OCI-LY1 (cell line): Measurements from ENCODE around the gene HS3ST2.

Source experiments
- H2AFZ ChIP-seq: fragments of 200-600 bp; sonication (generic), shearing (Covaris generic); 2 replicates; pipeline ENCODE4 v1.6.0; 2014; ENCODE audit warnings: antibody characterized with exemption, mild to moderate bottlenecking, low read length
- H3F3A ChIP-seq: fragments of 200-600 bp; sonication (generic), shearing (Covaris generic); 2 replicates; pipeline ENCODE4 v1.6.0; 2014; ENCODE audit warnings: mild to moderate bottlenecking, antibody characterized with exemption, low read length, moderate library complexity; ENCODE audit not compliant: insufficient read depth
- H3K27ac ChIP-seq: fragments of 200-600 bp; sonication (generic); 2 replicates; pipeline ENCODE4 v1.5.1; 2014; ENCODE audit warnings: low read length, mixed run types, mild to moderate bottlenecking, low read depth; ENCODE audit not compliant: poor library complexity, severe bottlenecking
- H3K27me3 ChIP-seq: fragments of 200-600 bp; sonication (generic); 2 replicates; pipeline ENCODE4 v1.6.0; 2014; ENCODE audit warnings: antibody characterized with exemption, mild to moderate bottlenecking, low read length, moderate library complexity; ENCODE audit not compliant: insufficient read depth
- H3K36me3 ChIP-seq: fragments of 200-600 bp; sonication (generic); 2 replicates; pipeline ENCODE4 v1.6.1; 2014; ENCODE audit warnings: mild to moderate bottlenecking, antibody characterized with exemption, low read length, moderate library complexity, mixed read lengths; ENCODE audit not compliant: insufficient read depth
- H3K4me1 ChIP-seq: fragments of 200-600 bp; sonication (generic); 2 replicates; pipeline ENCODE4 v1.5.1; 2014; ENCODE audit warnings: mild to moderate bottlenecking, low read length, moderate library complexity; ENCODE audit not compliant: insufficient read depth, severe bottlenecking
- H3K4me2 ChIP-seq: fragments of 200-600 bp; sonication (generic), shearing (Covaris generic); 2 replicates; pipeline ENCODE4 v1.6.1; 2014; ENCODE audit warnings: low read length
- H3K4me3 ChIP-seq: fragments of 200-600 bp; sonication (generic); 2 replicates; pipeline ENCODE4 v1.5.1; 2014; ENCODE audit warnings: low read length, low read depth, mild to moderate bottlenecking, mixed read lengths; ENCODE audit not compliant: poor library complexity, severe bottlenecking
- H3K79me2 ChIP-seq: fragments of 200-600 bp; shearing (Covaris generic); 2 replicates; pipeline ENCODE4 v1.6.1; 2016; ENCODE audit warnings: mixed run types, low read length, mixed read lengths; ENCODE audit not compliant: insufficient read depth
- H3K9ac ChIP-seq: fragments of 200-600 bp; sonication (generic), shearing (Covaris generic); 2 replicates; pipeline ENCODE4 v1.6.1; 2014; ENCODE audit warnings: mild to moderate bottlenecking, low read length, mixed read lengths
- H3K9me2 ChIP-seq: fragments of 200-600 bp; sonication (generic), shearing (Covaris generic); 2 replicates; pipeline ENCODE4 v1.6.1; 2014; ENCODE audit warnings: low read depth, mild to moderate bottlenecking, low read length, mixed read lengths
- H3K9me3 ChIP-seq: fragments of 200-600 bp; shearing (Covaris generic); 2 replicates; pipeline ENCODE4 v1.6.1; 2014; ENCODE audit warnings: low read length, mixed read lengths
- H4K20me1 ChIP-seq: fragments of 200-600 bp; sonication (generic), shearing (Covaris generic); 2 replicates; pipeline ENCODE4 v1.6.0; 2016; ENCODE audit warnings: mild to moderate bottlenecking, low read length; ENCODE audit not compliant: insufficient read depth
- CTCF ChIP-seq: fragments of 200-600 bp; sonication (generic), shearing (Covaris generic); IDR thresholded peaks from 2 replicates; pipeline ENCODE4 v1.5.1; 2017; ENCODE audit warnings: mild to moderate bottlenecking, antibody characterized with exemption, low read length, moderate library complexity, mixed read lengths
- EZH2 ChIP-seq: fragments of 200-600 bp; sonication (generic), shearing (Covaris generic); IDR thresholded peaks from 2 replicates; pipeline ENCODE4 v1.8.0; 2017; ENCODE audit warnings: borderline replicate concordance, mixed run types, mild to moderate bottlenecking, antibody characterized with exemption, low read length, moderate library complexity, mixed read lengths

Gene HS3ST2

GRCh38 chr16:22849517-22849916, 35.6 kb downstream of the HS3ST2 start:
- H3K9me3 ChIP-seq, result no peaks in the 10 kb centered on the region
- H3K4me1 ChIP-seq, result no peaks in the 10 kb centered on the region
- no peaks in the 10 kb centered on the region for H4K20me1 ChIP-seq
- H3K9me2 ChIP-seq, result no peaks in the 10 kb centered on the region
- no peaks in the 10 kb centered on the region for H3K79me2 ChIP-seq
- H2AFZ ChIP-seq, result no peak overlapping the region
- no peak overlapping the region for H3K4me3 ChIP-seq
- no peak overlapping the region for H3K27ac ChIP-seq
- H3K4me2 ChIP-seq, result no peak overlapping the region
- H3F3A ChIP-seq, result no peaks in the 10 kb centered on the region
- no peaks in the 10 kb centered on the region for H3K36me3 ChIP-seq
- H3K27me3 ChIP-seq, result no peaks in the 10 kb centered on the region
- no peak for TF ChIP-seq CTCF
- no peak for TF ChIP-seq EZH2
- H3K9ac ChIP-seq, result no peak overlapping the region

- no peaks in the 10 kb centered on the region for H3K9me3 ChIP-seq
- TF ChIP-seq CTCF (no peak), EZH2 (no peak)
- H3K9me2 ChIP-seq, result no peaks in the 10 kb centered on the region
- H3F3A ChIP-seq, result no peaks in the 10 kb centered on the region
- no peaks in the 10 kb centered on the region for H4K20me1 ChIP-seq
- H3K27me3 ChIP-seq, result no peaks in the 10 kb centered on the region
- H3K4me3 ChIP-seq, result no peak overlapping the region
- H3K36me3 ChIP-seq, result no peaks in the 10 kb centered on the region
- no peaks in the 10 kb centered on the region for H3K4me1 ChIP-seq
- no peak overlapping the region for H3K9ac ChIP-seq
- no peak overlapping the region for H2AFZ ChIP-seq
- no peak overlapping the region for H3K27ac ChIP-seq
- H3K79me2 ChIP-seq, result no peaks in the 10 kb centered on the region
- H3K4me2 ChIP-seq, result no peak overlapping the region
Observed at GRCh38 chr16:22855231-22855630, 41.3 kb downstream of the HS3ST2 start.

GRCh38 chr16:22857296-22858025, 43.5 kb downstream of the HS3ST2 start:
- H3K27me3 ChIP-seq, result no peaks in the 10 kb centered on the region
- H3K27ac ChIP-seq, result no peak overlapping the region
- no peaks in the 10 kb centered on the region for H3K4me1 ChIP-seq
- H3K4me3 ChIP-seq, result no peak overlapping the region
- no peaks in the 10 kb centered on the region for H3K79me2 ChIP-seq
- H3K4me2 ChIP-seq, result no peak overlapping the region
- no peaks in the 10 kb centered on the region for H3K36me3 ChIP-seq
- H4K20me1 ChIP-seq, result no peaks in the 10 kb centered on the region
- no peak overlapping the region for H3K9ac ChIP-seq
- TF ChIP-seq CTCF (no peak), EZH2 (no peak)
- no peak overlapping the region for H2AFZ ChIP-seq
- H3K9me2 ChIP-seq, result no peaks in the 10 kb centered on the region
- H3K9me3 ChIP-seq, result no peaks in the 10 kb centered on the region
- no peaks in the 10 kb centered on the region for H3F3A ChIP-seq
